Measurements from ENCODE around the gene OSBP2.
"Not testable (repeated sequence)": the region's sequence is repeated elsewhere in the genome, so short reads cannot be mapped to it uniquely, and the experiment has no call there.

Gene OSBP2

GRCh38 chr22:30721741-30722140 lies 27.1 kb downstream of the OSBP2 start:
- no peak for DNase-seq

GRCh38 chr22:30728826-30729225 lies 34.2 kb downstream of the OSBP2 start:
- DNase-seq = no peak

GRCh38 chr22:30731658-30732057 lies 37.0 kb downstream of the OSBP2 start:
- no peak for DNase-seq

- no peak for DNase-seq
Measured at GRCh38 chr22:30732426-30732825, 37.8 kb downstream of the OSBP2 start.

- no peak for DNase-seq
Measured at GRCh38 chr22:30733181-30733631, 38.5 kb downstream of the OSBP2 start.

GRCh38 chr22:30740007-30740406 lies 45.3 kb downstream of the OSBP2 start:
- DNase-seq = not testable (repeated sequence)

GRCh38 chr22:30740511-30740910 lies 45.8 kb downstream of the OSBP2 start:
- peak; percentile 37 for DNase-seq

- peak; percentile 24 for DNase-seq
Measured at GRCh38 chr22:30742291-30743256, 47.9 kb downstream of the OSBP2 start.

GRCh38 chr22:30743257-30744020 lies 48.8 kb downstream of the OSBP2 start:
- DNase-seq = peak; percentile 7

- no peak for DNase-seq
Measured at GRCh38 chr22:30744224-30744623, 49.5 kb downstream of the OSBP2 start.

- DNase-seq = no peak
Measured at GRCh38 chr22:30747493-30747892, 52.8 kb downstream of the OSBP2 start.

- DNase-seq = no peak
Measured at GRCh38 chr22:30749272-30749671, 54.6 kb downstream of the OSBP2 start.

GRCh38 chr22:30749849-30750248 lies 55.2 kb downstream of the OSBP2 start:
- no peak for DNase-seq

GRCh38 chr22:30751529-30751928 lies 56.9 kb downstream of the OSBP2 start:
- DNase-seq = no peak

- no peak for DNase-seq
Measured at GRCh38 chr22:30752771-30753170, 58.1 kb downstream of the OSBP2 start.

GRCh38 chr22:30753701-30754100 lies 59.0 kb downstream of the OSBP2 start:
- no peak for DNase-seq

- DNase-seq = no peak
Measured at GRCh38 chr22:30754521-30754920, 59.8 kb downstream of the OSBP2 start.

GRCh38 chr22:30754971-30755758 lies 60.5 kb downstream of the OSBP2 start:
- DNase-seq = peak; percentile 61

- DNase-seq = no peak
Measured at GRCh38 chr22:30755759-30756124, 61.1 kb downstream of the OSBP2 start.

GRCh38 chr22:30763815-30764673 lies 69.4 kb downstream of the OSBP2 start:
- DNase-seq = peak; percentile 59

- DNase-seq = no peak
Measured at GRCh38 chr22:30767661-30768060, 73.0 kb downstream of the OSBP2 start.

GRCh38 chr22:30770716-30771115 lies 76.0 kb downstream of the OSBP2 start:
- DNase-seq = no peak
